Small intestine (tissue), 7 donors: ENCODE measurements around the gene FBXL17. TPM values are rescaled to one million over a fixed set of nuclear protein-coding genes. Genes with fewer than 3 reads are reported as not detected.

Experiments
- DNase-seq, 2 donors: peaks; one replicate each; pipeline versions ENCODE4 v3.0.0 to v3.0.0-alpha.2; 2013
- FAIRE-seq: peaks from 2 replicates; lab custom pipeline; 2012; peaks lifted over from hg19 to GRCh38; lab: Jason Lieb, UNC
- H3K27ac ChIP-seq, 3 donors: one replicate each; pipeline ENCODE4 v1.5.1; 2013; ENCODE audit warnings: low read length in 2 of 3, mild to moderate bottlenecking in 2 of 3, control low read depth in 1 of 3, inconsistent platforms in 1 of 3, low read depth in 1 of 3, moderate library complexity in 1 of 3
- H3K27me3 ChIP-seq, 3 donors: one replicate each; pipeline ENCODE4 v1.6.1; 2013; ENCODE audit warnings: low read length in 3 of 3, inconsistent platforms in 1 of 3; ENCODE audit not compliant: control insufficient read depth in 3 of 3, insufficient read depth in 3 of 3
- H3K36me3 ChIP-seq, 3 donors: one replicate each; pipeline ENCODE4 v1.6.1; 2013; ENCODE audit warnings: low read length in 3 of 3, inconsistent platforms in 1 of 3, low read depth in 1 of 3, mild to moderate bottlenecking in 1 of 3, moderate library complexity in 1 of 3; ENCODE audit not compliant: control insufficient read depth in 3 of 3, insufficient read depth in 2 of 3
- H3K4me1 ChIP-seq, 3 donors: one replicate each; pipeline ENCODE4 v1.6.1; 2013; ENCODE audit warnings: low read length in 2 of 3, inconsistent platforms in 1 of 3, low read depth in 1 of 3, mild to moderate bottlenecking in 1 of 3, moderate library complexity in 1 of 3; ENCODE audit not compliant: control insufficient read depth in 3 of 3, insufficient read depth in 2 of 3
- H3K4me3 ChIP-seq, 3 donors: one replicate each; pipeline ENCODE4 v1.5.1; 2013; ENCODE audit warnings: low read length in 3 of 3, control low read depth in 1 of 3, inconsistent platforms in 1 of 3, low read depth in 1 of 3, mild to moderate bottlenecking in 1 of 3, moderate library complexity in 1 of 3
- H3K9me3 ChIP-seq, 2 donors: one replicate each; pipeline ENCODE4 v1.6.1; 2013; ENCODE audit warnings: low read depth in 1 of 2, low read length in 1 of 2; ENCODE audit not compliant: control insufficient read depth in 2 of 2, insufficient read depth in 1 of 2
- WGBS, 3 donors: extraction: QIAGEN DNeasy Blood & Tissue Kit; methylation state at CpG; one replicate each; pipeline ENCODE4 v1.1.7; 2013; 5-methylcytosine and 5-hydroxymethylcytosine counted together
- polyA plus RNA-seq, 4 donors: library from polyadenylated mRNA; stranded (reverse) in 3 of 4; unstranded in 1 of 4; fragments of 200-250 nt in 3 of 4; fragments of 120-200 nt in 1 of 4; gene quantifications; one replicate each; pipeline versions ENCODE4 v1.2.1 to v1.2.3, GENCODE V29; 2013
- donor health status: healthy with polysubstance abuse.
- donor health status: control.
- donor health status: control.
- donor health status: Bipolar disorder and iron deficiency.
- donor health status: healthy.

Gene FBXL17
- polyA plus RNA-seq, 4 donors: 5.4 to 20.6 (median 8.3) TPM

DNA sequence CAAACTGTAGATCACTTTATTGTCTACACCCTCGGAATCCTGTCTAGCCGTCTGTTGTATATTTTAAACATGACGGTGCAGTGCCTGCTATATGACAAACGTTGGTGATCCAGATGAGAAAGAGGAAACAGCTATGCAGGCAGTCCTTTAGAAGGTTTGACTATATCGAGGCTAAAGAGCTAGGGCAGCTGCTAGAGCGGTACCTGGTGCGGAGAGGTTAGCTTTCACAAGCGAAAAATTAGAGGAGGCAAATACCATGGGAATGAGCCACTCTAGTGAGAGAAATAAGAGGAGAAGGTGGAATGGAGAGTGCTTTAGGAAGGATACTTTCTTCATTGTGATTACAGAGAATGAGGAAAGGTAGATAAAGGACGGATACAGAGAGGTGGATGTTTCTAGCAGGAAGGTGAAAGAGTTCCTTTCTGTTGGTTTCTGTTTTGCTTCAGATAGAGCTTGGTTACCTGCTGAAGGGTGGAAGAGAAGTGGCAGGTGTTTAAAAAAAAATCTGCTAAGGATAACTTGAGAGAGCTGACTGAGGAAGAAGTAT lies 959 bp upstream of the FBXL17 start:
- FAIRE-seq: no peak
- H3K27me3 ChIP-seq: no peaks in the 10 kb centered on the region

GRCh38 chr5:108381350-108381953 lies 446 bp downstream of the FBXL17 start:
- H3K36me3 ChIP-seq: no peaks in the 10 kb centered on the region
- H3K9me3 ChIP-seq: peaks cover 0 to 3% of the 10 kb centered on the region in 2 donors
- peak overlapping the region; percentile 80 to 96 (median 84) for H3K4me3 ChIP-seq
- no peaks in the 10 kb centered on the region for H3K27me3 ChIP-seq
- no peak for FAIRE-seq
- peak; percentile 75 to 93 for DNase-seq
- peaks cover 0 to 9% (median 3%) of the 10 kb centered on the region in 3 donors for H3K4me1 ChIP-seq
- peak overlapping the region; percentile 99 to 100 (median 100) for H3K27ac ChIP-seq
- WGBS, 3 donors: 0% methylated on average over 27 to 74 of the region's 74 CpGs

More for the DNA sequence above, 959 bp upstream of the FBXL17 start:
- no peaks in the 10 kb centered on the region for H3K36me3 ChIP-seq
- H3K9me3 ChIP-seq: no peaks in the 10 kb centered on the region
- DNase-seq: peak in 1 of 2 donors; percentile 57
- H3K27ac ChIP-seq: peak overlapping the region; percentile 99 to 100 (median 100)
- H3K4me1 ChIP-seq: peaks cover 0 to 10% (median 3%) of the 10 kb centered on the region in 3 donors
- 2 to 12% (median 3%) methylated on average over 9 of the region's 9 CpGs for WGBS, 3 donors
- peak overlapping the region; percentile 46 to 96 (median 84) for H3K4me3 ChIP-seq

DNA sequence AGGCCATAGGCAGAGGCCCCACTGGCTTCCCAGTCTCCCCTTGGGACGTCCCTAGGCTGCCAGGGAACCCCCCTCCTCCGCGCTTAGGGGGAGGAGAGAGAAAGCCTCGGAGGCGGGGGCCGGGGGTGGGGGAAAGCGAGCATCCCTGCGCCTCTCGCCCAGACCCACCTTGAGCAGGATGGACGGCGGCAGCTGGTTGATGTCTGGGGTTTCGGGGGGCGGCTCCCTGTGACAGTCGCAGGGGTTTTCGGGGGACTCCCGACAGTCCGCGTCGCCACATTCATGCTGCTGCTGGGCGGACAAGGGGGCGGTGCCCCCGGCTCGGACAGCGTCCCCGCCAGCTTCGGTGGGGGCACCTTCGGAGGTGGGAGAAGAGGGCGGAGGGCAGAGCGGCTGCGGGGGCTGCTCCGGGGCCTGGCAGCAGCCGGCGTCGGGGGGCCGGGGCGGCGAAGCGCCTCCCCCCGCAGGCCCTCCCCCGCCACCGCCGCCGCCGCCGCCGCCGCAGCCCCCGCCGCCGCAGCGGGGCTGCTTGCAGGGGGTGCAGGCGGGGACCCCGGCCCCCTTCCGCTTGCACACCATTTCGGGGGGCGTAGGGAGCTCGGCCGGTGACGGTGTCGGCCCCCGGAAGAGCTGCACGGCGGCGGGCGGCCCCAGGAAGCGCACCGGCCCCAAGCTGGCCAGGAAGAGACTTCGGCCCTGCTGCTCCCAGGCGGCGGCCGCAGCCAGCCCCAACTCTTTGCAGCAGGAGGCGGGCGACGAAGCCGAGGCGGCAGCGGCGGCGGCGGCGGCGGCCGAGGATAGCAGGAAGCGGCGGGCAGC lies 1.2 kb downstream of the FBXL17 start:
- peak overlapping the region; percentile 99 to 100 (median 100) for H3K27ac ChIP-seq
- no peaks in the 10 kb centered on the region for H3K36me3 ChIP-seq
- WGBS, 3 donors: 0 to 1% (median 1%) methylated on average over 42 to 85 of the region's 85 CpGs
- DNase-seq: peak; percentile 15 to 71
- H3K4me1 ChIP-seq: peaks cover 0 to 7% (median 3%) of the 10 kb centered on the region in 3 donors
- peaks cover 0 to 3% of the 10 kb centered on the region in 2 donors for H3K9me3 ChIP-seq
- no peaks in the 10 kb centered on the region for H3K27me3 ChIP-seq
- FAIRE-seq: no peak
- peak overlapping the region; percentile 80 to 96 (median 84) for H3K4me3 ChIP-seq

DNA sequence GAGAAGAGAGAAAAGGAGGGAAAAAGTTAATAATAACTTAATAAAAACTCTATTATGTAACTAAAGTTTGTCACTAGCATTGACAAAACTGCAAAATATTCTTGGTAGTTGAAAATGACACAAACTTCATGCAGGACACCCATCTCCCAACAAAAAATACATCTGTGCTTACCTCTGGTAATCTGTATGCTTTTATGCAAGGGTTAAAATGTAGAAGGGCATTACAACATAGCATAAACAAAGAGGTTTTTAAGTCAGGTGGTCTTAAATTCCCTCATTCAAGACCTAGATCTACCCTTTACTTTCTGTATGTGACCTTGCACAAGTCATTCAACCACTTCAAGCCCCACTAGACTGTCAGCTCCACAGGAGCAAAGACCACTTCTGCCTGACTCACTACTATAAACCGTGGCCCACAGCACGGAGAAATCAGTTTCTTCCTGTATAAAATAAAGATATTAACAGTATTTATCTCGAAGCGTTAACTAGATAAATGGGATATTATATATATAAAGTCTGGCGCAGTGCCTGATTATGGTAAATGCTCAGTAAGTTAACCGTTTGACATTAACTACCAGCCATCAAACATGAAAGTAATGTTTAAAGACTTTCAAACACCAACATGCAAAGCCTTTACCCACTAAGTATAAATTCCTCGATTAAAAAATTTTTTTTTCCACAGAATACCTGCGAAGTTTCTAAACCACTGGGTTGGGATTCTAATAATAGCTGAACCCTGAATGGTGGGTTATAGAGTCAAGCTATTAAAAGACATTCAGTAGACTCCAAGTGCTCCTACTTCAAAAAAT lies 2.0 kb downstream of the FBXL17 start:
- Histone ChIP-seq H3K36me3 (no peaks in the 10 kb centered on the region), H3K4me1 (peaks cover 0 to 7% (median 3%) of the 10 kb centered on the region in 3 donors), H3K9me3 (peaks cover 0 to 3% of the 10 kb centered on the region in 2 donors), H3K4me3 (peak overlapping the region; percentile 80 to 96 (median 84)), H3K27ac (peak overlapping the region in 2 of 3 donors; percentile 99 to 100), H3K27me3 (no peaks in the 10 kb centered on the region)
- 4 to 11% (median 9%) methylated on average over 8 of the region's 8 CpGs for WGBS, 3 donors
- DNase-seq (peak; percentile 40 to 50), FAIRE-seq (no peak)

DNA sequence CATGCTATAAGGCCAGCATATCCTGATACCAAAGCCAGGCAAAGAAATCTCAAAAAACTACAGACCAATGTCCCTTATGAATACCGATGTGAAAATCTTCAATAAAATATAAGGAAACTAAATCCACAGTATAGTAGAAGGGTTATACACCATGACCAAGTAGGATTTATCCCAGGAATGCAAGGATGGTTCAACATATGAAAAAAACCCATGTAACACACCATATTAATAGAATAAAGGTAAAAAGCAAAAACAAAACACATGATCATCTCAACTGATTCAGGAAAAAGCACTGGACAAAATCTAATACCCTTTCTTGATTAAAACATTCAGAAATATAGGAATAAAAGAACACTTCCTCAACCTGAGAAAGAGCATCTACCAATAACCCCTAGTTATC lies 6.1 kb downstream of the FBXL17 start:
- H3K4me1 ChIP-seq: peaks cover 0 to 3% (median 0%) of the 10 kb centered on the region in 3 donors
- peaks cover 0 to 4% (median 0%) of the 10 kb centered on the region in 3 donors for H3K36me3 ChIP-seq
- DNase-seq (no peak), FAIRE-seq (no peak)
- H3K4me3 ChIP-seq: no peak overlapping the region
- peaks cover 2 to 20% of the 10 kb centered on the region in 2 donors for H3K9me3 ChIP-seq
- H3K27me3 ChIP-seq: no peaks in the 10 kb centered on the region
- WGBS, 3 donors: 100% methylated on average over 1 of the region's 1 CpG
- H3K27ac ChIP-seq: no peak overlapping the region

DNA sequence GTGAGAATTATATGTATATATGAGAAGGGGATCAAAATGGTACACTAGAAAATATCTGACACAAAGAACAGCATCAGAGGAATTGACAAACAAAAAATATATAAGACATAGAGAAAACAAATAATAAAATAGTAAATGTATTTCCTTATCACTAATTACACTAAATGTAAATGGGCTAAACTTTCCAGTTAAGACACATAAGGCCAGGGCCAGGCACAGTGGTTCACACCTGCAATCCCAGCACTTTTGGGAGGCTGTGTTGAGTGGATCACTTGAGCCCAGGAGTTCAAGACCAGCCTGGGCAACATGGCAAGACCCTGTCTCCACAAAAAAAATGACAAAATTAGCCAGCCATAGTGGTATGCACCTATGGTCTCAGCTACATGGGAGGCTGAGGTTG lies 8.5 kb downstream of the FBXL17 start:
- Histone ChIP-seq H3K27me3 (no peaks in the 10 kb centered on the region), H3K4me1 (no peaks in the 10 kb centered on the region), H3K4me3 (no peak overlapping the region), H3K36me3 (peaks cover 0 to 4% (median 0%) of the 10 kb centered on the region in 3 donors), H3K9me3 (peaks cover 2 to 20% of the 10 kb centered on the region in 2 donors), H3K27ac (no peak overlapping the region)
- DNase-seq: no peak
- FAIRE-seq: no peak

DNA sequence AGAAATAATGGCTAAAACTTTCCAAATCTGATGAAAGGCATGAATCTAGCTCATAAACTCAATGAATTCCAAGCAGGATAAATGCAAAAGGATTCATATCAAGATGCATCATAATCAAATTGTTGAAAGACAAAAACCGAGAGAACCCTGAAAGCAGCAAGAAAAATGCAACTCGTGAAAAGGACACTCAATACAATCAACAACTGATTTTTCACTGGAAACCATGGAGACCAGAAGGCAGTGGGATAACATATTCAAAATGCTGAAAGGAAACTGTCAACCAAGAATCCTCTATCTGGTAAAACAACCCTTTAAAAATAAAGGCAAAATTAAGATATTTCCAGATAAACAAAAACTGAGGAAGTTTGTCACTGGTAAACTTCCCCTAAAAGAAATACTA lies 9.5 kb downstream of the FBXL17 start:
- 96 to 98% (median 98%) methylated on average over 2 of the region's 2 CpGs for WGBS, 3 donors
- H3K27ac ChIP-seq: no peak overlapping the region
- peaks cover 2 to 20% of the 10 kb centered on the region in 2 donors for H3K9me3 ChIP-seq
- FAIRE-seq (no peak), DNase-seq (no peak)
- H3K4me3 ChIP-seq: no peak overlapping the region
- no peaks in the 10 kb centered on the region for H3K27me3 ChIP-seq
- H3K36me3 ChIP-seq: peaks cover 0 to 4% (median 0%) of the 10 kb centered on the region in 3 donors
- H3K4me1 ChIP-seq: no peaks in the 10 kb centered on the region

DNA sequence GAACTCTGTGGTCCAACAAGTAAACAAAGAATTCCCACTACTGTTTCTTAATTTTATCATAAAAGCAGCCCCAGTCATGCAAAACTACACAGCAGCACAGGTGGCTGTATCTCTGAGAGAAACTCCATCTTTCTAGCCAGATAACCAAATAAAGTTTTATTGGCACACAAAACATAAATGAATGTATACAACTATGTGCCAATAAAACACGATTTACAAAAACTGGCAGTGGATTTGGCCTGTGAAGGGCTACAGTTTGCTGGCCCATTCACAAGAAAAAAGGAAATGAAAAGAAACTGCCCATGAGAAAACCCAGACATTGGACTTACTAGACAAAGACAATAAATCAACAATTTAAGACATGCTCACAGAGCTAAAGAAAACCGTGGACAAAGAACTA lies 10.6 kb downstream of the FBXL17 start:
- H3K36me3 ChIP-seq: peaks cover 0 to 4% (median 1%) of the 10 kb centered on the region in 3 donors
- no peaks in the 10 kb centered on the region for H3K27me3 ChIP-seq
- FAIRE-seq (no peak), DNase-seq (no peak)
- no peak overlapping the region for H3K4me3 ChIP-seq
- no peaks in the 10 kb centered on the region for H3K4me1 ChIP-seq
- H3K27ac ChIP-seq: no peak overlapping the region
- H3K9me3 ChIP-seq: peaks cover 2 to 17% of the 10 kb centered on the region in 2 donors
- 89 to 95% (median 93%) methylated on average over 2 of the region's 2 CpGs for WGBS, 3 donors
